HG03025 (cell line): ENCODE data around the gene GPR146.
A peak's percentile ranks its signal among the peaks of the same experiment; 100 is the strongest.
"Not testable (repeated sequence)": the region's sequence is repeated elsewhere in the genome, so short reads cannot be mapped to it uniquely, and the experiment has no call there.

ENCODE experiments used
- ATAC-seq: cut with Tn5 transposase; IDR thresholded peaks from one replicate; pipeline ENCODE4 v1.9.1; 2021; ENCODE audit warnings: mild to moderate bottlenecking, moderate library complexity; ENCODE audit not compliant: unreplicated experiment, low FRiP score

GPR146 gene

GRCh38 chr7:1073142-1073977, 29.0 kb downstream of the GPR146 start:
- ATAC-seq: no peak

DNA sequence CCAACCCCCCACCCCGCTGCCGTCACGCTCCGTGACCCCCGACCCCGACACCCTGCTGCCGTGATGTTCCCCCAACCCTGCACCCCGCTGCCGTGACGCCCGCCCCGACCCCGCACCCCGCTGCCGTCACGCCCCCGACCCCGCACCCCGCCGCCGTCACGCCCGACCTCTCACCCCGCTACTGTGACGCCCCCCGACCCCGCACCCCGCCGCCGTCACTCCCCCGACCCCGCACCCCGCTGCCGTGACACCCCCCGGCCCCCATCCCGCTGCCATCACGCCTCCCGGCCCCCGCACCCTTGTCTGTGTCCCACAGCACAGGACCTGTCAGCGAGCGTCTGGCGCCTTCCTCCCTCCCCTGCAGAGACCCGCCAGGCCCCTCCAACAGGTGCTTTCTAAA, 29.7 kb downstream of the GPR146 start:
- ATAC-seq: not testable (repeated sequence)

DNA sequence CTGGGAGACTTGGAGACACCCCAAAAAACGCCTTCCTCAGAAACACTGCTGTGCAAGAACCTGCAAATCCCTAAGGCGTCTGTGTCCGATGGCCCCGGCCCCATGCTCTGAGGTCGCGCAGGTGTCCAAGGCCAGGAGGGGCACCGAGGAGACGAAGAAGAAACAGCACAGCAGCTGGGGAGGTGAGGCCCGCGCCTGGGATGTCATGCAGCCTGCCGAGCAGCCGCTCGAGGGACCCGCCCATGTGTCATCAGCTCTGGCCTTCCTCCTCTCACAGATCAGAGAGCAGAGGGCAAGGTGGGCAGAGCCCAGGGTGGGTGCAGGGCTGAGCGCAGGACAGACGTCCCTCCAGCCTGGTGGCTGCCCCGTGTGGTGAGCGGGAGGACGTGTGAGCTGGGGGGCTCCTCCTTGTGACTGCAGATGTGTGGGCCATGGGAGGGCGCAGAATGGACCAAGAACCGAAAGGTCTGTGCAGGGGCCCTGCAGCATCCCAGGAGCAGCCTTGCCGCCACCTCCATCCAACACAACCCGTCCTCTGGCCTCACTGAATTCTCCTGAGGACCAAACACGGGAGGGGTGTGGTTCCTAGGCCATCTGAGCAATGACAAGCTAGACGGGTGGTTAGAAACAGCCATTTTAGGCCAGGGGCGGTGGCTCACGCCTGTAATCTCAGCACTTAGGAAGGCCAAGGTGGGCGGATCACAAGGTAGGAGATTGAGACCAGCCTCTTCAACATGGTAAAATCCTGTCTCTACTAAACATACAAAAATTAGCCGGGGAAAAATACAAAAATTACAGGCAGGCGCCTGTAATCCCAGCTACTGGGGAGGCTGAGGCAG, 30.5 kb downstream of the GPR146 start:
- ATAC-seq: no peak

GRCh38 chr7:1076184-1077072, 32.1 kb downstream of the GPR146 start:
- no peak for ATAC-seq

DNA sequence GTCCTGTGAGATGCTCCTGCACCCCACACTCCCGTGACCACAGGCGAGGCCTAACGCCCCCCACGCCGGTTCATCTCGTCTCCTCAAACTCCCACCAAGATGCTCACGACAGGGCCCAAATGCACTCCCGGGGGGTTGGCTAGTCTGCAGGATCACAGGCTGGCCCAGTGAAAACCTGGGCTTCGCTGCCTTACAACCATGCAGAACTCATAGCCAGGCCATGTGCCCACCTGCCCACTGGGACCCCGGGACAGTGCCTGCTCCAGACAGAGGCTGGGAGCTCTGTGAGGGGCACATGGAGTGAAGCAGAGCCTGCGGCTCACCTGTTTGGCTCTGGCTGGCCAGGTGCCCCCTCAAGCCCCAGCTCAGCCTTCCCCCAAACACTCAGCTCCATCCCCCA, 34.2 kb downstream of the GPR146 start:
- ATAC-seq: no peak

- ATAC-seq: no peak
Observed at GRCh38 chr7:1078985-1079384, 34.6 kb downstream of the GPR146 start.

GRCh38 chr7:1079546-1079945, 35.2 kb downstream of the GPR146 start:
- no peak for ATAC-seq

- no peak for ATAC-seq
Observed at GRCh38 chr7:1080252-1080920, 36.0 kb downstream of the GPR146 start.

- no peak for ATAC-seq
Observed at GRCh38 chr7:1080921-1081255, 36.5 kb downstream of the GPR146 start.

GRCh38 chr7:1081336-1081735, 37.0 kb downstream of the GPR146 start:
- no peak for ATAC-seq

GRCh38 chr7:1081931-1082401, 37.6 kb downstream of the GPR146 start:
- ATAC-seq: no peak

DNA sequence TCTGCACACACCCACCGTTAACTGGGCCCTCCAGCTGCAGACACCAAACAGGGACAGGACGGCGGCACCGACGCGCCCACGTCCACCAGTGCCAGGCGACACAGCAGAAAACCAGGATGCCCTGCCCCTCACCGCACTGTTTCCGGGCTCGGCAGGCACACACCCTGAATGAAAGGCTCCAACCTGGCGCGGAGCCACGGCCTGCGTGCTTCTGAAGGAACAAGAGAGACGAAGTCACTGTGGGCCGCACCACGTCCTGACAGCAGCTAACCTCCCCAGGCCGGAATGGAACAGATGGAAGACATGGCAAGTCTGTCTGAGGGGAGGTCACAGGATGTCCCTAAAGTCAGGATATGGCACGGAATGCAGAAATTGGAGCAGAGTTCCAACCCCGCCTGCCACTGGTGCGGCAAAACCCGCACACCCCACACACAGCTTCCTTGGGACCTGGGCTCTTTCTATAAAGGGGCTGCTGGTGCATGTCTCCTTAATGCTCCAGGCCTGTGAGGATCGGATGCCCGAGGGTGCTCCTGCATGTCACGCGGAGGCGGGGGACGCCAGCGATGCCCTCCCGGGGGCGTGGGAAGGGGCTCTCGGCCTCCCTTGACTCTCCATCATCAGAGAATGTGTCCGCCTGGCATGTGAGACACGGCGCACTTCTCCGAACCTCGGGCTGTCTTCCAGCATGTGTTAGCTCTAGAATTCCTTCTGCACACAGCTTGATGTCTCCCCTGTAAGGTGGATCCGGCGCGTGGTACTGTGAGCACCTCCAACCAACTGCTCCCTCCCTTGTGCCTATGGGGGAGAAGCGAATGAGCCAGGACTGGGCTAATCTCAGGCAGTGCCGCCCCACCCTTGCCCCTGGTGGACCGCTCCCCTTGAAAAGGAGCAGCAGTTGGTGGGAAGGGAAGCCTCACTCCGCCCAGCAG, 39.6 kb downstream of the GPR146 start:
- no peak for ATAC-seq

GRCh38 chr7:1085266-1085665, 40.9 kb downstream of the GPR146 start:
- ATAC-seq: no peak

GRCh38 chr7:1085910-1086421, 41.6 kb downstream of the GPR146 start:
- ATAC-seq: no peak

- peak; percentile 53 for ATAC-seq
Observed at GRCh38 chr7:1086588-1087464, 42.5 kb downstream of the GPR146 start.

DNA sequence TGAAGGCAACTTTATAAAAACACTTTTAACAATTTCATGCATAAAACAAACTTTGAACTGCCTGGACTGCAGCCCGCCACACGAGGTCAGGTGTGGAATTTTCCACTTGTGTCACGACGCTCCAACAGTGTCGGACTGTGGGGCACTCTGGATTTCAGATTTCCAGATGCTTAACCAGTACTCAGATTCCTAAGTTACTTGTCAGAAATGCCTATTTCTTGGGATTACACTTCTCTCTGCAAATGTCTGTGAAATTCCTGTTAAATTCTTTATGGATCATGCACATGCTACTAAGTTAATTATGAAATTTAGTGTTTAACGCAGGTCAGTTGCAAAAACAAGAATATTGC, 43.1 kb downstream of the GPR146 start:
- ATAC-seq: no peak

DNA sequence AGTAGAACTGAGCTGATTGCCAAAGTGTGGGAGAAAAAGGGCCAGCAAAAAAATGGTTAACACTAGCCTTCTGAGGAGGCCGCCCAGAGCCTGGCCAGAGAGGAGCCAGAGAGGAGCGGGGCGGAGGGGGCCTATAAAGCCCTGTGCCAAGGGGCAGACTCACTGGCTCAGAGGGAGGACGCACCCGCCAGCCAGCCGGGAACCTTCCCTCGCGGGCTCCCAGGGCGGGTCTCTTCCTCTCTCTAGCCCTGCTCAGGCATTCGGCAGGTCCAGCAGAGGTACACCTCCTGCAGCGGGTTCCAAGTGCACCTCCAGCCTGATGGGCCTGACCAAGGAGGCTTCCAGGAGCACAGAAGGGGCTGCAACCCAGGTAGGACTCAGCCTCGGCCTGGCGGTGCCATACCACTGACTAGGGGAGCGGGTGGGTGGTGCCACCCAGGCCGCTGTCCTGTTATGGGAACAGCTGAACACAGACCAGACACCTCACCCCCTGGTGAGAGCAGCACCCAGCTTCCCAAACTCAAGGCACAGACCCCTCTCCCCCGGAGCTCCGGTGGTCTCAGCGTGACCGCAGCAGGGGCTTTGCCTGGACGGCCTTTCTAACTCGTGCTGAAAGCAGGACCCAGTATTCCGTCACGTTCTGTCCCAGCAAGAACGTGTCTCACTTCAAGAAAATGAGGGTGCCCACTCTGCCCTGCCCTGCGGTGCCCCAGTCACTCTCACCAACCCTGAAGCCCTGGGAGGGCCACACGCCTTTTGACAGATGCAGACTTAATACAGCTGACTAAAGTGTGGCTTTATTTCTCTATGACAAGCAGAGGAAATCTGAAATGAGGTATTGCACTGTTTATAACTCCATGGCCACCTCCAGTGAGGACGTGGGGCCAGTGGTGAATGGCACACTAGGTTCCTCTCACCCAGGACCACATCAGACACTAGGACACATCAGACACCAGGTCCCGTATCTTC, 43.9 kb downstream of the GPR146 start, which contains the start of gene GPER1:
Gene GPER1, plus strand, starts transcription at position 162 of the 969 bp plus-strand sequence. CDS start 3,616 bp downstream, outside the sequence.
- ATAC-seq: no peak
